A549 (cell line): Measurements from ENCODE around the gene SRGAP3. TPM values are rescaled to one million over a fixed set of nuclear protein-coding genes. Genes with fewer than 3 reads are reported as not detected.

Source experiments
- ATAC-seq, 2 experiments: fragments of 200-7000 bp in 1 of 2; fragments of >200 bp in 1 of 2; cut with Nextera tagmentation in 1 of 2; cut with Tn5 transposase in 1 of 2; 3 replicates each; pipeline versions ENCODE4 v1.8.0 to v1.9.1; 2018 to 2020; ENCODE audit warnings: mild to moderate bottlenecking in 1 of 2, moderate library complexity in 1 of 2
- CTCF ChIA-PET: fragments of 300-600 bp; sonication (Branson Sonifier 250); formaldehyde crosslinking; extraction: SDS; loops from one replicate; lab custom pipeline; 2021; ENCODE audit warnings: antibody characterized with exemption, inconsistent platforms; lab: Yijun Ruan, JAX
- POLR2A ChIA-PET: fragments of 350-600 bp; formaldehyde crosslinking; extraction: SDS; loops from one replicate; lab custom pipeline; 2021; ENCODE audit warnings: antibody characterized with exemption, inconsistent platforms; lab: Yijun Ruan, JAX
- DNase-seq, 2 experiments: peaks; one replicate each; pipeline versions ENCODE4 v3.0.0 to v3.0.0-alpha.2; 2011 to 2016; ENCODE audit warnings: low read depth in 1 of 2, low spot score in 1 of 2
- FAIRE-seq: peaks from 2 replicates; lab custom pipeline; 2011; peaks lifted over from hg19 to GRCh38; lab: Jason Lieb, UNC
- H3K27ac ChIP-seq, 2 experiments: fragments of >200 bp; sonication (Bioruptor Twin); formaldehyde crosslinking; 3 replicates each; pipeline ENCODE4 v1.5.1; 2016 to 2017
- H3K4me1 ChIP-seq: fragments of >200 bp; sonication (Bioruptor Twin); formaldehyde crosslinking; 3 replicates; pipeline ENCODE4 v1.6.1; 2016
- H3K4me2 ChIP-seq: fragments of >200 bp; sonication (Bioruptor Twin); formaldehyde crosslinking; 3 replicates; pipeline ENCODE4 v1.6.1; 2016
- H3K4me3 ChIP-seq: fragments of >200 bp; sonication (Bioruptor Twin); formaldehyde crosslinking; 3 replicates; pipeline ENCODE4 v1.5.1; 2016
- H3K9me3 ChIP-seq: fragments of >200 bp; sonication (Bioruptor Twin); formaldehyde crosslinking; 3 replicates; pipeline ENCODE4 v1.6.1; 2016
- CBX2 ChIP-seq: fragments of 200-600 bp; sonication (generic); IDR thresholded peaks from 2 replicates; pipeline ENCODE4 v1.6.1; 2016; ENCODE audit warnings: low read depth, mild to moderate bottlenecking, borderline replicate concordance
- CEBPB ChIP-seq, 2 experiments: fragments of >200 bp in 1 of 2; sonication (Bioruptor Twin) in 1 of 2; formaldehyde crosslinking in 1 of 2; IDR thresholded peaks; 2 replicates each; pipeline ENCODE4 v1.6.1; 2012 to 2016
- EHMT2 ChIP-seq: fragments of 200-600 bp; sonication (generic); IDR thresholded peaks from 2 replicates; pipeline ENCODE4 v1.6.1; 2016; ENCODE audit warnings: antibody characterized with exemption, low read depth, mild to moderate bottlenecking, moderate library complexity
- FOXS1 ChIP-seq: fragments of 250-450 bp; sonication (Bioruptor Pico); IDR thresholded peaks from 2 replicates; pipeline ENCODE4 v1.5.0; 2020; ENCODE audit warnings: mild to moderate bottlenecking, moderate library complexity
- GATA3 ChIP-seq: IDR thresholded peaks from 2 replicates; pipeline ENCODE4 v1.6.1; 2012; ENCODE audit warnings: borderline replicate concordance
- HDAC2 ChIP-seq: fragments of 200-600 bp; sonication (generic); IDR thresholded peaks from 2 replicates; pipeline ENCODE4 v1.6.1; 2016
- HEYL ChIP-seq: fragments of 250-450 bp; sonication (Bioruptor Pico); IDR thresholded peaks from 2 replicates; pipeline ENCODE4 v1.8.0; 2021; ENCODE audit warnings: mild to moderate bottlenecking, moderate library complexity
- HOXA7 ChIP-seq: fragments of 250-450 bp; sonication (Bioruptor Pico); IDR thresholded peaks from 2 replicates; pipeline ENCODE4 v1.5.0; 2020; ENCODE audit warnings: mild to moderate bottlenecking, moderate library complexity
- MAFK ChIP-seq: fragments of 450-650 bp; IDR thresholded peaks from 2 replicates; pipeline ENCODE4 v1.6.1; 2014; ENCODE audit not compliant: partially characterized antibody
- NFE2L2 ChIP-seq: fragments of 150-350 bp; conservative IDR thresholded peaks from 2 replicates; pipeline ENCODE4 v1.6.1; 2014; ENCODE audit warnings: low read length
- NR3C1 ChIP-seq: fragments of >200 bp; sonication (Bioruptor Twin); formaldehyde crosslinking; IDR thresholded peaks from 3 replicates; pipeline ENCODE4 v1.6.1; 2017
- POLR2A ChIP-seq: IDR thresholded peaks from 2 replicates; pipeline ENCODE4 v1.6.1; 2012; ENCODE audit warnings: mild to moderate bottlenecking, low read length
- POLR2AphosphoS2 ChIP-seq: conservative IDR thresholded peaks from 2 replicates; pipeline ENCODE4 v1.6.1; 2012; ENCODE audit warnings: low read length, improper control_type of control experiment, inconsistent platforms
- RFX5 ChIP-seq: fragments of 450-650 bp; IDR thresholded peaks from 2 replicates; pipeline ENCODE4 v1.7.1; 2014; ENCODE audit warnings: antibody characterized with exemption, mild to moderate bottlenecking, moderate library complexity
- ZNF302 ChIP-seq: fragments of 250-450 bp; sonication (Bioruptor Pico); IDR thresholded peaks from 2 replicates; pipeline ENCODE4 v1.9.0; 2021; ENCODE audit warnings: inconsistent platforms, mild to moderate bottlenecking, moderate library complexity
- WGBS: methylation state at CpG from one replicate; pipeline ENCODE4 v1.1.6; 2017; ENCODE audit errors: missing lambda C conversion rate; 5-methylcytosine and 5-hydroxymethylcytosine counted together
- polyA plus RNA-seq, 4 experiments: library from polyadenylated mRNA; depleted of rRNA in 3 of 4; stranded (reverse); fragments of >200 nt; fragmentation: RNase III in 1 of 4; extraction: RNeasy Plus Mini Kit Qiagen cat#74134 plus additional on column Dnase treatment in 1 of 4; gene quantifications; 2 replicates in 3 of 4; 3 replicates in 1 of 4; pipeline ENCODE4 v1.2.3, GENCODE V29; 2011 to 2017
- TF ChIP-seq, protein P1 (sequence below): fragments of >200 bp; sonication (Bioruptor Twin); formaldehyde crosslinking; IDR thresholded peaks from 3 replicates; pipeline ENCODE4 v1.5.1; 2016
- TF ChIP-seq, protein P2 (sequence below): fragments of 200-600 bp; sonication (generic); IDR thresholded peaks from 2 replicates; pipeline ENCODE4 v1.6.1; 2016; ENCODE audit warnings: antibody characterized with exemption, mild to moderate bottlenecking, moderate library complexity
- TF ChIP-seq, protein P3 (sequence below): fragments of 250-450 bp; sonication (Bioruptor Pico); IDR thresholded peaks from 2 replicates; pipeline ENCODE4 v1.5.0; 2020; ENCODE audit warnings: low read depth, mild to moderate bottlenecking, moderate library complexity
- TF ChIP-seq, protein P4 (sequence below): IDR thresholded peaks from 2 replicates; pipeline ENCODE4 v1.6.1; 2012
- TF ChIP-seq, protein P5 (sequence below): IDR thresholded peaks from 2 replicates; pipeline ENCODE4 v1.6.1; 2012
- TF ChIP-seq, protein P6 (sequence below): fragments of >200 bp; sonication (Bioruptor Twin); formaldehyde crosslinking; IDR thresholded peaks from 3 replicates; pipeline ENCODE4 v1.6.1; 2016

Gene SRGAP3
- polyA plus RNA-seq, 2 of the 4 experiments (the other 2 are of a cell fraction): 1.6 to 2.5 TPM

DNA sequence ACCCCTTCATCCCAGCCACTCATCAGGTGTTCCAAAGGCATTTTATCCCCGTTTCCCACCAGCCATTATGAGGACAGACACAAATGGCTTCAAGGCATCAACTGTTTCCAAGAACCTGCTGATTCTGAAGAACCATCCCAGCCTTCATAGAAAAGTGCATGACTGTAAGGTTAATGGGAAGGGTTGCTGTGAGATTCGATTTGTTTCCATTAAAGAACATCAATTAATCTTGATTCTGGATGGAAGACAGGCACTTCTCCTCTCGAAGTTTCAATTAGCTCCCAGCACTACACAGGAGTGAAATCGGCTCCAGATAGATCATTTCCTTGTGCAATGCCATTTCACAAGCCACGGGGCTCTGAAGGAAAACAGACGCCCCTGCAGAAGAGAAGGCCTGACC, 25.8 kb downstream of the SRGAP3 start:
- 19% methylated on average over 6 of the region's 6 CpGs for WGBS
- H3K4me1 ChIP-seq: no peaks in the 10 kb centered on the region
- ATAC-seq: no peak
- no peak for DNase-seq
- no peak overlapping the region for H3K4me2 ChIP-seq
- TF ChIP-seq NR3C1 (no peak), GATA3 (no peak), HEYL (CRISPR knock-in tag) (no peak), MAFK (no peak), ZNF302 (CRISPR knock-in tag) (no peak), EHMT2 (no peak), RFX5 (no peak), HOXA7 (CRISPR knock-in tag) (no peak), POLR2AphosphoS2 (no peak), FOXS1 (no peak), CBX2 (no peak), CEBPB (IDR thresholded peaks at IDR 0.05) (no peak)
- TF ChIP-seq, protein P1, sequence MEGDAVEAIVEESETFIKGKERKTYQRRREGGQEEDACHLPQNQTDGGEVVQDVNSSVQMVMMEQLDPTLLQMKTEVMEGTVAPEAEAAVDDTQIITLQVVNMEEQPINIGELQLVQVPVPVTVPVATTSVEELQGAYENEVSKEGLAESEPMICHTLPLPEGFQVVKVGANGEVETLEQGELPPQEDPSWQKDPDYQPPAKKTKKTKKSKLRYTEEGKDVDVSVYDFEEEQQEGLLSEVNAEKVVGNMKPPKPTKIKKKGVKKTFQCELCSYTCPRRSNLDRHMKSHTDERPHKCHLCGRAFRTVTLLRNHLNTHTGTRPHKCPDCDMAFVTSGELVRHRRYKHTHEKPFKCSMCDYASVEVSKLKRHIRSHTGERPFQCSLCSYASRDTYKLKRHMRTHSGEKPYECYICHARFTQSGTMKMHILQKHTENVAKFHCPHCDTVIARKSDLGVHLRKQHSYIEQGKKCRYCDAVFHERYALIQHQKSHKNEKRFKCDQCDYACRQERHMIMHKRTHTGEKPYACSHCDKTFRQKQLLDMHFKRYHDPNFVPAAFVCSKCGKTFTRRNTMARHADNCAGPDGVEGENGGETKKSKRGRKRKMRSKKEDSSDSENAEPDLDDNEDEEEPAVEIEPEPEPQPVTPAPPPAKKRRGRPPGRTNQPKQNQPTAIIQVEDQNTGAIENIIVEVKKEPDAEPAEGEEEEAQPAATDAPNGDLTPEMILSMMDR: no peak
- TF ChIP-seq, protein P2, sequence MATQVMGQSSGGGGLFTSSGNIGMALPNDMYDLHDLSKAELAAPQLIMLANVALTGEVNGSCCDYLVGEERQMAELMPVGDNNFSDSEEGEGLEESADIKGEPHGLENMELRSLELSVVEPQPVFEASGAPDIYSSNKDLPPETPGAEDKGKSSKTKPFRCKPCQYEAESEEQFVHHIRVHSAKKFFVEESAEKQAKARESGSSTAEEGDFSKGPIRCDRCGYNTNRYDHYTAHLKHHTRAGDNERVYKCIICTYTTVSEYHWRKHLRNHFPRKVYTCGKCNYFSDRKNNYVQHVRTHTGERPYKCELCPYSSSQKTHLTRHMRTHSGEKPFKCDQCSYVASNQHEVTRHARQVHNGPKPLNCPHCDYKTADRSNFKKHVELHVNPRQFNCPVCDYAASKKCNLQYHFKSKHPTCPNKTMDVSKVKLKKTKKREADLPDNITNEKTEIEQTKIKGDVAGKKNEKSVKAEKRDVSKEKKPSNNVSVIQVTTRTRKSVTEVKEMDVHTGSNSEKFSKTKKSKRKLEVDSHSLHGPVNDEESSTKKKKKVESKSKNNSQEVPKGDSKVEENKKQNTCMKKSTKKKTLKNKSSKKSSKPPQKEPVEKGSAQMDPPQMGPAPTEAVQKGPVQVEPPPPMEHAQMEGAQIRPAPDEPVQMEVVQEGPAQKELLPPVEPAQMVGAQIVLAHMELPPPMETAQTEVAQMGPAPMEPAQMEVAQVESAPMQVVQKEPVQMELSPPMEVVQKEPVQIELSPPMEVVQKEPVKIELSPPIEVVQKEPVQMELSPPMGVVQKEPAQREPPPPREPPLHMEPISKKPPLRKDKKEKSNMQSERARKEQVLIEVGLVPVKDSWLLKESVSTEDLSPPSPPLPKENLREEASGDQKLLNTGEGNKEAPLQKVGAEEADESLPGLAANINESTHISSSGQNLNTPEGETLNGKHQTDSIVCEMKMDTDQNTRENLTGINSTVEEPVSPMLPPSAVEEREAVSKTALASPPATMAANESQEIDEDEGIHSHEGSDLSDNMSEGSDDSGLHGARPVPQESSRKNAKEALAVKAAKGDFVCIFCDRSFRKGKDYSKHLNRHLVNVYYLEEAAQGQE: no peak
- TF ChIP-seq, protein P3, sequence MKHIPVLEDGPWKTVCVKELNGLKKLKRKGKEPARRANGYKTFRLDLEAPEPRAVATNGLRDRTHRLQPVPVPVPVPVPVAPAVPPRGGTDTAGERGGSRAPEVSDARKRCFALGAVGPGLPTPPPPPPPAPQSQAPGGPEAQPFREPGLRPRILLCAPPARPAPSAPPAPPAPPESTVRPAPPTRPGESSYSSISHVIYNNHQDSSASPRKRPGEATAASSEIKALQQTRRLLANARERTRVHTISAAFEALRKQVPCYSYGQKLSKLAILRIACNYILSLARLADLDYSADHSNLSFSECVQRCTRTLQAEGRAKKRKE (CRISPR knock-in tag): no peak
- TF ChIP-seq, protein P4, sequence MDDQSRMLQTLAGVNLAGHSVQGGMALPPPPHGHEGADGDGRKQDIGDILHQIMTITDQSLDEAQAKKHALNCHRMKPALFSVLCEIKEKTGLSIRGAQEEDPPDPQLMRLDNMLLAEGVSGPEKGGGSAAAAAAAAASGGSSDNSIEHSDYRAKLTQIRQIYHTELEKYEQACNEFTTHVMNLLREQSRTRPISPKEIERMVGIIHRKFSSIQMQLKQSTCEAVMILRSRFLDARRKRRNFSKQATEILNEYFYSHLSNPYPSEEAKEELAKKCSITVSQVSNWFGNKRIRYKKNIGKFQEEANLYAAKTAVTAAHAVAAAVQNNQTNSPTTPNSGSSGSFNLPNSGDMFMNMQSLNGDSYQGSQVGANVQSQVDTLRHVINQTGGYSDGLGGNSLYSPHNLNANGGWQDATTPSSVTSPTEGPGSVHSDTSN: no peak
- no peak for FAIRE-seq
- ChIA-PET POLR2A (no interaction called here), CTCF (interaction anchor here (1.8 kb wide), 1 partner anchor 29 kb away, joined by 3 read pairs; no protein-coding TSS in a partner anchor)
- H3K4me3 ChIP-seq: no peak overlapping the region
- no peak overlapping the region for H3K27ac ChIP-seq
- H3K9me3 ChIP-seq: no peaks in the 10 kb centered on the region

DNA sequence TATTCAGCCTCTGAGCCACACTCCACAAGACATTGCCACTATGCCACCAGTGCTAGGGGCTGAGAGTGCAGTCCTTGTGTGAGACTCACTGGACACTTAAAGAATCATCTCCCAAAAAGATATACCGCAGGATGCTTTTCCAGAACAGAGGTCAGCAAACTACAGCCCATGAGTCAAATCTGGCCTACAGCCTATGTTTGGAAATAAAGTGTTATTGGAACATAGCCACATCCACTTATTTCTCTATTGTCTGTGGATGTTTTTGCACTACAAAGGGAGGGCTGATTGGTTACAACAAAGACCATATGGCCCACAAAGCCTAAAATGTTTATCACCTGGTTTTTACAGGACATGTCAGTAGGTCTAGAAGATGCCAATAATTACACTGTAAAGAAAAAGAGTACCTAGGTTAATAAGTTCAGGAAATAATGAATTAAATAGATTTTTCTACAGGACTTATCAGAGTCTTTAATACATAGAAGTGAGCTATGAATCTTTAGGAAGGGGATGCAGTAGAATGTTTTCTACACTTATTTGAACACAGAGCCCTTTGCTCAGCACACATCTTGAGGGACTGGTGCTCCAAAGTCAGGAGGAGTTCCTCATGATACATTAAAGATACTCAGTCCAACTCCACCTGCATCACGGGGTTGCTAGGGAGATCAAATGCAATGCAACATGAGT, 26.3 kb downstream of the SRGAP3 start:
- DNase-seq (no peak), FAIRE-seq (no peak), ATAC-seq (no peak)
- no peak overlapping the region for H3K4me2 ChIP-seq
- ChIA-PET POLR2A (no interaction called here), CTCF (interaction anchor here (1.8 kb wide), 1 partner anchor 30 kb away, joined by 3 read pairs; no protein-coding TSS in a partner anchor)
- WGBS: 70% methylated on average over 2 of the region's 2 CpGs
- H3K9me3 ChIP-seq: no peaks in the 10 kb centered on the region
- H3K4me3 ChIP-seq: no peak overlapping the region
- no peak overlapping the region for H3K27ac ChIP-seq
- H3K4me1 ChIP-seq: no peaks in the 10 kb centered on the region
- TF ChIP-seq, protein P4: no peak
- TF ChIP-seq, protein P5, sequence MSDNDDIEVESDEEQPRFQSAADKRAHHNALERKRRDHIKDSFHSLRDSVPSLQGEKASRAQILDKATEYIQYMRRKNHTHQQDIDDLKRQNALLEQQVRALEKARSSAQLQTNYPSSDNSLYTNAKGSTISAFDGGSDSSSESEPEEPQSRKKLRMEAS: no peak
- TF ChIP-seq, protein P6, sequence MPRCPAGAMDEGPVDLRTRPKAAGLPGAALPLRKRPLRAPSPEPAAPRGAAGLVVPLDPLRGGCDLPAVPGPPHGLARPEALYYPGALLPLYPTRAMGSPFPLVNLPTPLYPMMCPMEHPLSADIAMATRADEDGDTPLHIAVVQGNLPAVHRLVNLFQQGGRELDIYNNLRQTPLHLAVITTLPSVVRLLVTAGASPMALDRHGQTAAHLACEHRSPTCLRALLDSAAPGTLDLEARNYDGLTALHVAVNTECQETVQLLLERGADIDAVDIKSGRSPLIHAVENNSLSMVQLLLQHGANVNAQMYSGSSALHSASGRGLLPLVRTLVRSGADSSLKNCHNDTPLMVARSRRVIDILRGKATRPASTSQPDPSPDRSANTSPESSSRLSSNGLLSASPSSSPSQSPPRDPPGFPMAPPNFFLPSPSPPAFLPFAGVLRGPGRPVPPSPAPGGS: no peak
- TF ChIP-seq POLR2A (no peak), NFE2L2 (no peak), HDAC2 (no peak), MAFK (no peak)
- TF ChIP-seq, protein P1: no peak
